HTR-8/SVneo (cell line): ENCODE results near the gene MARCHF4.
A peak's percentile ranks its signal among the peaks of the same experiment; 100 is the strongest.

ENCODE experiments used
- DNase-seq: peaks from one replicate; pipeline ENCODE4 v3.0.0; 2011; ENCODE audit warnings: low spot score, mixed read lengths; ENCODE audit not compliant: insufficient read length
- FAIRE-seq: peaks from 2 replicates; lab custom pipeline; 2011; peaks lifted over from hg19 to GRCh38; lab: Jason Lieb, UNC

Gene MARCHF4, protein sequence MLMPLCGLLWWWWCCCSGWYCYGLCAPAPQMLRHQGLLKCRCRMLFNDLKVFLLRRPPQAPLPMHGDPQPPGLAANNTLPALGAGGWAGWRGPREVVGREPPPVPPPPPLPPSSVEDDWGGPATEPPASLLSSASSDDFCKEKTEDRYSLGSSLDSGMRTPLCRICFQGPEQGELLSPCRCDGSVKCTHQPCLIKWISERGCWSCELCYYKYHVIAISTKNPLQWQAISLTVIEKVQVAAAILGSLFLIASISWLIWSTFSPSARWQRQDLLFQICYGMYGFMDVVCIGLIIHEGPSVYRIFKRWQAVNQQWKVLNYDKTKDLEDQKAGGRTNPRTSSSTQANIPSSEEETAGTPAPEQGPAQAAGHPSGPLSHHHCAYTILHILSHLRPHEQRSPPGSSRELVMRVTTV

DNA sequence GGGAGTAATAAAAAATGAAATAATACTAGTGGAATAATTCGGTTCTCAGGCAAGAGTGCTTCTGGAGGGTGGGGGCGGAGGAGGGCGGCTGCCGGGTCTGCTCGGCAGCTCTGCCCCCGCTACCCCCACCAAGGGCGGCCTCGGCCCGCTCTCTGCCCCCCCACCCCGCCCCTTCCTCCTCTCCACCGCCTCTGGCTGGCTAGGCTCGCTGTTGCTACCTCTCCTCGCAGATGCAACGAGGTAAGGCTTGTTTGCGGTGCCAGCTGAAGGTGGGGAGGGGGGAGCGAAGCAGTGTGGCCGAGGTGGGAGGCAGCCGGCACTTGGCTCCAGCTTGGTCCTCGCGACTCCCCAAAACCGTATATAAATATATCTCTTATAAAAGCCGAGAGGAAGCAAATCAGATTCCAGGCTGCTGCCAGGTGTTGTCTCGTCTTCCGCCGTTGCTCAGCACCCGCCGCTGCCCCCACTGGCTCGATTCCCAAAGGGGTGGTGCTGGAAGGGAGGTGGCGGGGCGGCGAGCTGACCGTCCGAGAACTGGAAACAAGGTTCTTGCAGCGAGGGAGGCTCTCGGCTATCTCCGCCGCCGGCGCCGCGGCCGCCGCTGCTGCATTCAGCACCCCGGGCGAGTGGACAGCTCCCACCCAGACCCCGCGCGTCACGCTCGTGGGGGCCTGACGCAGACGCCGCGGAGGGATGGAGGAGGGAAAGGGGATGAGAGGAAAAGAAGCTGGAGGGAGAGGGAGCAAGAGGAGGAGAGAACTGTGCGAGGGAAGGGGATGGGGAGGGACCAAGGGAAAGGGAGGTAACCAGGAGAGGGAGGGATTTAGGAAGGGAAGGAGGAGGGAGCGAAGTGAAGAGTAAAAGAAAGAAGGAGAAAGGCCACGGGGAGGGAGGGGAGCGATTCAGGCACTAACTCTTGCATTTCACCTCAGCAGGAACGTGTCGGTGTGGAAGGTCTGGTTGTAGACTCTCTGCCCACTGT is at the start of gene MARCHF4:
Gene MARCHF4 (minus strand): TSS at position 763 of the 982 bp plus-strand sequence. CDS start 2,223 bp downstream, outside the sequence.
- peak; percentile 82 for FAIRE-seq
- peak; percentile 65 for DNase-seq

DNA sequence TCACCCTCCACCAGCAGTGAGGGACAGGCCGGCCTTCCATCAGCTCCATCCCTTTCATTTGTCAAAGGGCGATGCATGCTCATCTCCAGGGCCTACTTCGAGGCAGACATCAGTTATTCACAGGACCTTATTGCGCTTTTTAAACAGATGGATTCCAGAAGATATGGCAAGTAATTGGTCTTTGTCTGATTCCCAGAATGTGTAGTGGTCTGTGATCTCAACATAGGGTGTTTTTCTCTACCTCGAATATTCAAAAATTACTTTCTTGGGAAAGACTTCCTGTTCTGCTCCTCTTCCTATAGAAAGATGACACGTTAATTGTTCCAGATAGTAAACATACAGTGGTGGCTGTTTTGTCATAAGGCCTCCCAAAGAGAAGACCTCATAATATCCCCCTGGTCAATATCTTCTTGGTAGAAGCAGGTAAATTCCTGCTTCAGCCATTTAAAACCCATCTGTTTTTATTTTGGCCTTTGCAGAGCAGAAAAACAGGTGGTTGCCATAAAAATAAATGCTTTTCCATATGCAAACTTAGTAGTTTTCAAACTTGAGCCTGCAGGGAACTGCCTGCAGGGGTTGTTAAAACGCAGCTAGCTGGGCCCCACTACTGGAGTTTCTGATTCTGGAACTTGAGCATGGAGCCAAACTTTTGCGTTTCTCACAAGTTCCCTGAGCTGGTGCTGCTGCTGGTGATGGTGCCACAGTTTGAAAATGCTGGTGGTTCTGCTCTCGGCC is 48.3 kb upstream of the MARCHF4 start:
- FAIRE-seq = no peak
- no peak for DNase-seq

DNA sequence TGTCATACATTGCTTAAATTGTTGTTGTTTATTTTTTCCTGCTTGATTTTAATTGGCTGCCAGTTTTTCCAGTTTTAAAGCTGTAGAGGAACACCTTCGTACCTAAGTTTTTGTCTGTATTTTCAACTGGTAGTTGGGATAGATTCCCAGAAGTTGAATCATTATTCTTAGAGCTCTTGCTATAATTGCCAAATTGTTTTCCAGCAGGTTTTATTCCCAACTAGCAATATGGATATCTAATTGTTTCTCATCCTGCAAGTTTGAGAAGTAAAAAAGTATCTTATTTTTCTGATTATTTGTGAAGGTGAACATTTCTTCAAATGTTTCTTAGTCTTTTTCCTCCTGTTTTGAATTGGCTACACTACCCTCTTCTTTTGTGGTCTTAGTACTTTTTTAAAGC is 46.7 kb upstream of the MARCHF4 start:
- FAIRE-seq = no peak
- no peak for DNase-seq

DNA sequence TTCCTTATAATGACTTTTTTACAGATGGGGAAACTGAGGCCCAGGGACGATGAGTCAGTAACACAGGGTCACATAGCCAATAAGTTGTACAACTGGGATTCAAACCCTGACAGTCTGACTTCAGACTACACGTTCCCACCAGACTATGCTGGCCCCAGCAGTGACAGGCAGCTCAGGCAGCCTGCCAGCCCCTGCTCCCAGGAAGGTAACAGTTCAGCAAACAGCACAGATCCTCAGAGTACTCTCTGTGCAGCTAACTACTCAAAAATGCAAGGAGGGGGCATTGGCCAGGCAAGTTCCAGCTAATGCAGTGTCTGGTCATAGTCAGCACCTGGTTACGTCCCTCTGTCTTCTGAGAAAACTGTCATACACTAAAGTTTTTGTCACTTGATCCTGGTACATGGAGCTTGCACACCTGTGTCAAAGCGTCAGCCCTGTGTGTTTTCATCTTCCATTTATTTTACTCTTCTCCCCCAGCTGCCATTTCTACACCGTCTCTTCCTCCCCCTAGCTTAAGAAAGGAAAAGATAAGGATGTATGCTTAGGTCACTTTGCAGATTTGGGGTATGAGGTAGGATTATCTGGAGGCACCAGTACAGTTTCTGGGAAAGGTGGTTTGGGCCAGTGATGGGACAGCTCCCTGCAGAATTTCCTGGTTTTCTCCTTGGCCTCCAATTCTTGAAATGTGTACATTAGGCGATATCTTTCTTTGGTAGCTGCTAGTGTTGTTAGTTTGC is 44.5 kb upstream of the MARCHF4 start:
- FAIRE-seq (no peak), DNase-seq (no peak)

DNA sequence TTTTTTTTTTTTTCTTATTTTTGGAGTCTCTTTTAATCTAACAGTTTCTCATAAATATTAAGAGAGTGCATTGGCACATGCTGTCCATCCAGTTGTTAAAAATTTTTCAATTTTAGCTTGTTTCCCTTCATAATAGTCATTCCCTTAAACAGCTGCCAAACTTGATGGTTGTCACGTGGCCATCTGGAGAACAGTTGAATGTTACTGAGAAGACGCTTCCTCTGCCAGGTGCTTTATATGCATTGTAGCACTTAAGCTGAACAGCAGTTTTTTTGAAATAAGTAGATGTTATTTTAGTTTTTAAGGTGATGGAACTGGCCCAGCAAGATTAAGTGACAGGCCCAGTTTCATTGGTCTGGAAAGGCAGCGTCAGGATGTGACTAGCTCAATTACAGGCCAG is 43.3 kb upstream of the MARCHF4 start:
- FAIRE-seq = no peak
- DNase-seq = no peak

DNA sequence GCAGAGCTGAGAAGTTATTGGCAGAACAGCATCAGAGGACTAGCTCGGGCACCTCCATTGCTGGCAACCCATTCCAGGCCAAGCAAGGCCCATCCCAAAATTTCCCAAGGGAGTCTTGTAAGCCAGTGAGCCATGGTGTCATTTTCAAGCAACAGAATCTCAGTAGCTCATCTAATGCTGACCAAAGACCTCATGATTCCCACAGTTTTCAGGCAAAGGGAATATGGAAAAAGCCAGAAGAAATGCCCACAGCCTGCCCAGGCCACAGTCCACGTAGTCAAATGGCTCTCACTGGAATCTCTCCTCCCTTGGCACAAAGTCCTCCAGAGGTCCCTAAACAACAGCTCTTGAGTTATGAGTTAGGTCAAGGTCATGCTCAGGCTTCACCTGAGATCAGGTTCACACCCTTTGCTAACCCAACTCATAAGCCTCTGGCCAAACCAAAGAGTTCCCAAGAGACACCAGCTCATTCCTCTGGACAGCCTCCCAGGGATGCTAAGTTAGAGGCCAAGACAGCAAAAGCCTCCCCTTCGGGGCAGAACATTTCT is 42.6 kb upstream of the MARCHF4 start:
- DNase-seq (no peak), FAIRE-seq (no peak)

DNA sequence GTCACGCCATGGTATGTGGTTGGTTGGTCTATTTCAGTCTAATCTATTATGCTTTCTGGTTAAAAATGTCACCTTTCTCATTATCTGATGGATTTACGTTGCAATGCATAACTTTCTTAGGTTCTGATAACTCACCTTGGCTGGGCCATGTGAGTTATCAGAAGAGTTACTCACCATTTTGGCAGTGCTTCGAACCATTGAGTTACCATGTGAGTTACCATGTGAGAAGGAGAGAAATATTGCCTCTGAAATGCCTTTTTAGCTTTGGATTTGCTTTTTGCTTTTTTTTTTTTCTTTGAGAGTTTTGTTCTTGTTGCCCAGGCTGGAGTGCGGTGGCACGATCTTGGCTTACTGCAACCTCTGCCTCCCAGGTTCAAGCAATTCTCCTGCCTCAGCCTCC is 41.6 kb upstream of the MARCHF4 start:
- FAIRE-seq = no peak
- DNase-seq = no peak

DNA sequence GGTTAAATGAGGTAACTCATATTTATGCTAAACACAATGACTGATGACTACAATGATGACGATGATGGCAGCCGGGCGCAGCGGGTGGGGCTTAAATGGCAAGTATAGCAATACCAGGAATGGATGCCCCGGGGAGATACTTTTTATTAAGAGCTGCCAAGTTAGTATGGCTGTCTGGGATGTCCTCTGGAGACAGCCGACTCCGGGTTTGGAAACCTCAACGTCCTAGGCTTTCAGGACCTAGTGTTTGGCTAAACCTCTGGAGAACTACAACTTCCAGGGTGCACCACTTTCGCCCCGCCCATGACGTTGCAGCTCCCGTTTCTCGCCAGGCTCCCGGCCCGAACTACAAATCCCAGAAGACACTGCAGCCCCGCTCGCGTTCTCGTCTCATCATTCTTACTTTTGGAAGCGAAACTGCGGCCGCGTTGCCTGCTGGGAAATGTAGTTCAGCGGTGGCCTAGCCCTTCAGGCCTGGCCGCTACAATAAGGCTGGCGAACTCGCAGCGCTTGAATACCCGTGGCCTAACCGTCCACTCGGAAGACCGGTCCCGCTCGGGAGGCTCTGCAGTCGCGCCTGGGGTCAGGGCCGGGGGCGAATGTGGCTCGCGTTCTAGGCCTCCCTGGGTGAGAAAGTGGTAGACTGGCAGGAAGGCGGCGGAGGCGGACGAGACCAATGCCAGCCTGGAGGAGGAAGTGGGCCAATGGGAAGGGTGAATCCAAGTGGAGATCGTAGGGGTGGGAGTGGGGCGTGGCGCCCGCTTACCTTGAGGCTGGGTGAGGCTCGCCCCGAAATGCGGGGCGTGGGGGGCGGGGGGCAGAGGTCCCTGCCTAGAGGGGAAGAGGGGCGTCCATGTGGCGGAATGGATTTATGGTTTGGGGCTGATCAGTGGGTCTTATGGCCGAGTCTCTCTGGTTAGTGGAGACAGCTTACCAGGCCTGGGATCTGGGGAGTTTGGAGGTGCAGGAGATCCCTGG is 40.0 kb upstream of the MARCHF4 start, which contains the start of gene SMARCAL1:
Gene SMARCAL1 (plus strand): TSS at position 463 of the 978 bp plus-strand sequence. CDS start 2,221 bp downstream, outside the sequence.
- peak; percentile 92 for DNase-seq
- FAIRE-seq = peak; percentile 95

DNA sequence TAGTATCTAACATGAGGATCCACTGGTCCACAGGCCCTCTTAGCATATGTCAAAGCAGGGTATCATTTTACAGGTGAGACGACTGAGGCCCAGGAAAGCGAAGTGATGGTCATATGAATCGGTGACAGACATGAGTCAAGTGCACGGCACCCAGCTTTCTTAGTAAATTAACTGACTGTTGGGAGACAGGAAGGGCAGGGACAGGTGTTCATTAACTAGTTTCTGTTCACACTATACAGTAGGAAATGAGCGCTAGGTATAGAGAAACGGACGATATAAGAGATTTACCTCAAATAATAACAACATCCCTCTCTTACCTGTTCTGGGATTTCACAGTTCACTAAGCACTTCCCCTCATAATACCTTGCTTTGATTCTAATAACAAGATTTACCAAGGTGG is 38.3 kb upstream of the MARCHF4 start:
- DNase-seq = no peak
- FAIRE-seq = no peak

DNA sequence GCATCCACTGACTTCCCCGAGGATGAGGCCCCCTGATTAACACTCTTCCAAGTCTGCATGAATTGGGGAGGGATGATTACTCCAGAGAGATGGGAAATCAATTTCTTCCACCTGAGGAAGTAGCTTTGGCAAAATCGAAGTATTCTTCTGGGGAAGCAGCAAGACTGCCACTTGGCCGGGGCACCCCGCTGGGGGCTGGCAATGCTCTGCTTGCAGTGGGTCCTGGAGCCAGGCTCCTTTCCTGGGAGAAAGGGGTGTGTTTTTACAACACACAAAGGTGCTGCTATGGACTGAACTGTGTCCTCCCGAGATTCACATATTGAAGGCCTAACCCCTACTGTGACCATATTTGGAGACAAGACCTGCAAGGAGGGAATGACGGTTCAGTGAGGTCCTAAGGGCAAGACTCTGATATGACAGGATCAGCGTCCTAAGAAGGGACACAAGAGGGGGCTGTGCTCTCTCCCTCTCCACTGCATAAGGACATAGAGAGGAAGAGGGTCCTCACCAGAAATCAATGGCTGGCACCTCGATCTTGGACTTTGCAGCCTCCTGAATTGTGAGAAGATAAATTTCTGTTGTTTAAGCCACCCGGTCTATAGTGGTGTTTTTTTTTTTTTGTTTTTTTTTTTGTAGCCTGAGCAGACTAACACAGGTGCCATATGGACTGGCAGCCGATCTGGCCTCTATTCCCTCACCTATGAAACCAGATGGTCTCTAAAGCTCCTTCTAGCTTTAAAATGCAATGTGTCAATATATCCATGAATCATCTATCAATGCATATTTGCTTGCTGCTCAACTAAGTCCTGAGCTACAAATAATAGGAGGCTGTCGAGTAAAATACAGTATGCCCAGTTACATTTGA is 36.4 kb upstream of the MARCHF4 start:
- FAIRE-seq (no peak), DNase-seq (no peak)

DNA sequence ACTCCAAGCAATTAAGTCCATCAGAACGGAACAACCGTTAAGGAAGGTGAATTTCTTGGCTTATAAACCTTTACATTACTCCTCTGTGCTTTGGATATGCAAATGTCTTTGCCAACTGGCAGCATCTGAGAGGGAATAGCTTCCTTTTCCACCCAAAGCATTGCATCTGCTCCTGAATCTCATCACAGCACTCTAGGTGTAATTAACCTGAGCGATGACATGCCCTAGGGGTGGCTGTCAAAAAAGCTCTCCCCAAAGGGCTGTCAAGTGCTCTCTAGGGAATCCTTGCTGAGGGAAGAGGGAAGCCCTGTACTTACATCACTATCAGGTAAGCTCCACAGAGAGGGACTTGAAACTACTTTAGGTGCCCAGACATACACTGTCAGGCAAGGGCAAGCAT is 34.5 kb upstream of the MARCHF4 start:
- DNase-seq = no peak

DNA sequence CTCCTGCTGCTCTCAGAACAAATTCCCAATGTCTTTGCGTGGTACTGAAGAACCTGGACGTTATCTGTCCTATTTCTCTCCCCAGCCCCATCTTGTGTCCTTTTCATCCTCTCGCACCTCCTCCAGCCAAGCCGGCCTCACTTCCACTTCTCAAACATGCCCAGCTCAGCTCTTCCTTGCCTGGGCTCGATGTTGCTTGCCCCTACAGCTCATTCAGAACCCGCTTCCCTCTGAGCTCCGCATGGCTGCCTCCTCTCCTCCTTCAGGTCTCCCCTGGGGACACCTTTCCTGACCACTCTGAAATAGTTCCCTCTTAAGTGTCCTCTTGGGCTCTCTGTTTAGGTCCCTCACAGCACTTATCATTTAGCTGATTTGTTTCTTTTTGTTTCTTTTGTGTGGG is 33.3 kb upstream of the MARCHF4 start:
- no peak for DNase-seq
- no peak for FAIRE-seq

More for the DNA sequence above, 34.5 kb upstream of the MARCHF4 start:
- FAIRE-seq = no peak

DNA sequence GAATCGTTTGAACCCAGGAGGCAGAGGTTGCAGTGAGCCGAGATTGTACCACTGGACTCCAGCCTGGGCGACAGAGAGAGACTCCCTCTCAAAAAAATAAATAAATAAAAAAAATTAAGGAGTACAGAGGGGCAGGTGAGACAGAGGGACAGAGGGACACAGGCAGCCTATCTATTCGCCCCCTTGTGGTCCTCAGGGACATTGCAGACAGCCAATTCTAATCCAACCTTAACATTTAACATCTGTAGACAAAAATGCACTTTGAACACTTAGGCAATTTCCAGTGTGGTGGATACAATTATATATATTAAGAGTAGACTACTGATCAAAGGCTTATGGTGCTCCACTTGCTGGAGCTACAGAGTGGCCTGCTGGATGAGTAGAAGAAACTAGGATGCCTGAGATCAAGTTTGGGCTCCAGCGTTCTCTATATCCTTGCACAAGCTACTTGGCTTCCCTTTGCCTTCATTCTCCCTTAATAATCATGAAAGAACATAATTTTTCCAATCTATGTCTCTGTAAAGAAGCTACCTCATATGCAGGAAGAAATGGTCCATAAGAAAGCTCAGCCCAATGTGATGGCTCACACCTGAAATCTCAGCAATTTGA is 31.8 kb upstream of the MARCHF4 start:
- FAIRE-seq (no peak), DNase-seq (no peak)

DNA sequence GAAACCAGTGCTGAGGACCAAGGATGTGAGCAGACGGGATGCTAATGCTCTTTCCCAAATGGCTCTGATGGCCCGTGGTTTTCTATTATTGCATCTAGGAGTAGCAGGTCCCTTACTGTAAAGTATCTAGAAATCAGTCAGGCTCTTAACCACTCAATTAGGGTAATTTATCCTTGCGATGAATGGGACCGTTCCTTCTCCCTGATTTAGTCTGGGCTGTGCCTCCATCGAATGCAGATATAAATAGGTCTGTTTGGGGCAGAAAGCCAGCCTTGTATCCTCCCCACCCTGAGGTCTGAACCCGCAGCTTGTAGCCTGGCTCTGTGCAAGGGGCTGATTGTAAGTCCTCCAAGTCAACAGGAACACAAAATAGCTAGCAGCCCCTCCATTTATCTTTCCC is 30.5 kb upstream of the MARCHF4 start:
- DNase-seq (no peak), FAIRE-seq (no peak)

DNA sequence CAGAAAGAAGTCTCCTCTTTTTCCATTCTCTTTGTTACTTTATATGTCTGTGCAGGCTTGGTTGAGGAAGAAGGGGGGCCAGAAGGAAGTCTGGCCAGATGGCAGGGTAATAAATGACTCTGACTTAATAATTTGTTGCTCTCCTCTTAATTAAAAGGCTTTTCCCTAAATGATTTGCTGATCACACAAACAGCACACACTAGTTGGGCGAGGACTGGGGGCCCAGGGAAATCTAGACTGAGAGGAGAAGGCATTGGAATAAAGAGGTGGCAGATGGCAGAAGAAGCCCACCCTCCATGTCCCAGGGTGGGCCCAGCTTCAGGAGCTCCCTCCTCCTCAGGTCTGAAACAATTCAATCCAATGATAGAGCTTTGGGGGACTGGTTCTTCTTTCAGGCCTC is 27.3 kb upstream of the MARCHF4 start:
- FAIRE-seq = no peak
- no peak for DNase-seq

DNA sequence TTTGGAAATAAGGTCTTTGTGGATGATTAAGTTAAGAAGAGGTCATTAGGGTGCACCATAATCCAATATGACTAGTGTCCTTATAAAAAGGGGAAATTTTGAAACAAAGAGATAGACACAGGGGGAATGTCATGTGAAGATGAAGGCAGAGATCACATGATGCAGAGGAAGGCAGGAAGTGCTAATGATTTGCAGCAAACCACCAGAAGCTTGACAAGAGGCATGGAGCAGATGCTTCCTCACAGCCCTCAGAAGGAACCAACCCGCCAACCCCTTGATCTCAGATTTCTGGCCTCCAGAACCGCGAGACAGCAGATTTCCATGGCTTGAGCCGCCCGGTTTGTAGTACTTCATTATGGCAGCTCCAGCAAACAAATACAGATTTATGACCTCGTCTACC is 22.6 kb upstream of the MARCHF4 start:
- DNase-seq (no peak), FAIRE-seq (no peak)
